HepG2 (cell line): Measurements from ENCODE around the gene ING5. TPM values are rescaled to one million over a fixed set of nuclear protein-coding genes. Genes with fewer than 3 reads are reported as not detected.

Source experiments
- ARHGAP35 ChIP-seq: sonication (generic); formaldehyde crosslinking; IDR thresholded peaks from 2 replicates; pipeline ENCODE4 v1.9.0; 2022; ENCODE audit warnings: mild to moderate bottlenecking, inconsistent platforms, moderate library complexity, missing genetic modification reagents, borderline replicate concordance
- NCOA2 ChIP-seq: sonication (generic); formaldehyde crosslinking; IDR thresholded peaks from 2 replicates; pipeline ENCODE4 v1.8.0; 2022; ENCODE audit warnings: inconsistent platforms
- RAD51 ChIP-seq: fragments of 450-650 bp; IDR thresholded peaks from 2 replicates; pipeline ENCODE4 v1.6.1; 2016; ENCODE audit warnings: borderline replicate concordance
- RNF2 ChIP-seq: fragments of 450-650 bp; conservative IDR thresholded peaks from 2 replicates; pipeline ENCODE4 v1.6.1; 2016; ENCODE audit warnings: low read depth
- SKI ChIP-seq: fragments of 450-650 bp; IDR thresholded peaks from one replicate; pipeline ENCODE4 v1.6.1; 2018; ENCODE audit warnings: mild to moderate bottlenecking; ENCODE audit not compliant: partially characterized antibody
- SP2 ChIP-seq: sonication (generic); formaldehyde crosslinking; IDR thresholded peaks from 2 replicates; pipeline ENCODE4 v1.5.1; 2020; ENCODE audit warnings: mild to moderate bottlenecking, missing genetic modification reagents
- YY1 ChIP-seq: IDR thresholded peaks from 2 replicates; pipeline ENCODE4 v1.6.1; 2011; ENCODE audit warnings: low read length, low read depth, moderate library complexity, mild to moderate bottlenecking; ENCODE audit not compliant: insufficient read depth, insufficient replicate concordance
- ZBTB42 ChIP-seq: sonication (generic); formaldehyde crosslinking; IDR thresholded peaks from 2 replicates; pipeline ENCODE4 v1.5.0; 2020; ENCODE audit warnings: mild to moderate bottlenecking, missing genetic modification reagents
- ZNF556 ChIP-seq: sonication (generic); formaldehyde crosslinking; IDR thresholded peaks from 2 replicates; pipeline ENCODE4 v1.4.0; 2020; ENCODE audit warnings: mild to moderate bottlenecking, missing genetic modification reagents, borderline replicate concordance
- ZNF691 ChIP-seq: sonication (generic); formaldehyde crosslinking; IDR thresholded peaks from 2 replicates; pipeline ENCODE4 v1.4.0; 2020; ENCODE audit warnings: missing genetic modification reagents, low read depth, mild to moderate bottlenecking, borderline replicate concordance
- ZNF770 ChIP-seq: sonication (generic); formaldehyde crosslinking; IDR thresholded peaks from 2 replicates; pipeline ENCODE4 v1.5.0; 2020; ENCODE audit warnings: mild to moderate bottlenecking, missing genetic modification reagents
- polyA plus RNA-seq, 8 experiments: library from polyadenylated mRNA; depleted of rRNA in 3 of 8; stranded (reverse) in 7 of 8; unstranded in 1 of 8; fragments of >200 nt; fragmentation: Illumina TruSeq in 4 of 8; extraction: Trizol in 4 of 8; gene quantifications; 2 replicates each; pipeline versions ENCODE4 v1.2.1 to v1.2.3, GENCODE V29; 2011 to 2016; ENCODE audit warnings: low read depth in 4 of 8, missing spikeins in 1 of 8, mixed read lengths in 1 of 8; ENCODE audit not compliant: insufficient read depth in 1 of 8
- total RNA-seq, 5 experiments: library from RNA; depleted of rRNA; stranded (reverse); fragments of >200 nt; fragmentation: Illumina TruSeq; extraction: Trizol; gene quantifications; 2 replicates each; pipeline ENCODE4 v1.2.3, GENCODE V29; 2016; ENCODE audit warnings: low read depth in 1 of 5
- TF ChIP-seq, protein P1 (sequence below): sonication (generic); formaldehyde crosslinking; IDR thresholded peaks from 2 replicates; pipeline ENCODE4 v1.4.0; 2020; ENCODE audit warnings: missing genetic modification reagents
- TF ChIP-seq, protein P2 (sequence below): conservative IDR thresholded peaks from 2 replicates; pipeline ENCODE4 v1.6.1; 2018; ENCODE audit warnings: missing genetic modification reagents
- TF ChIP-seq, protein P3 (sequence below): sonication (generic); formaldehyde crosslinking; IDR thresholded peaks from 2 replicates; pipeline ENCODE4 v1.4.0; 2020; ENCODE audit warnings: mild to moderate bottlenecking, missing genetic modification reagents

Gene ING5
- total and polyA plus RNA-seq, 2 of the 13 experiments (the other 11 are each of a cell fraction or from before 2014, with no cell fraction given): 61.9 to 71.9 TPM

- TF ChIP-seq RAD51: peak; percentile 82; the same call in 1 of the 2 replicates
- peak; percentile 19 for TF ChIP-seq SKI
- TF ChIP-seq, protein P1, sequence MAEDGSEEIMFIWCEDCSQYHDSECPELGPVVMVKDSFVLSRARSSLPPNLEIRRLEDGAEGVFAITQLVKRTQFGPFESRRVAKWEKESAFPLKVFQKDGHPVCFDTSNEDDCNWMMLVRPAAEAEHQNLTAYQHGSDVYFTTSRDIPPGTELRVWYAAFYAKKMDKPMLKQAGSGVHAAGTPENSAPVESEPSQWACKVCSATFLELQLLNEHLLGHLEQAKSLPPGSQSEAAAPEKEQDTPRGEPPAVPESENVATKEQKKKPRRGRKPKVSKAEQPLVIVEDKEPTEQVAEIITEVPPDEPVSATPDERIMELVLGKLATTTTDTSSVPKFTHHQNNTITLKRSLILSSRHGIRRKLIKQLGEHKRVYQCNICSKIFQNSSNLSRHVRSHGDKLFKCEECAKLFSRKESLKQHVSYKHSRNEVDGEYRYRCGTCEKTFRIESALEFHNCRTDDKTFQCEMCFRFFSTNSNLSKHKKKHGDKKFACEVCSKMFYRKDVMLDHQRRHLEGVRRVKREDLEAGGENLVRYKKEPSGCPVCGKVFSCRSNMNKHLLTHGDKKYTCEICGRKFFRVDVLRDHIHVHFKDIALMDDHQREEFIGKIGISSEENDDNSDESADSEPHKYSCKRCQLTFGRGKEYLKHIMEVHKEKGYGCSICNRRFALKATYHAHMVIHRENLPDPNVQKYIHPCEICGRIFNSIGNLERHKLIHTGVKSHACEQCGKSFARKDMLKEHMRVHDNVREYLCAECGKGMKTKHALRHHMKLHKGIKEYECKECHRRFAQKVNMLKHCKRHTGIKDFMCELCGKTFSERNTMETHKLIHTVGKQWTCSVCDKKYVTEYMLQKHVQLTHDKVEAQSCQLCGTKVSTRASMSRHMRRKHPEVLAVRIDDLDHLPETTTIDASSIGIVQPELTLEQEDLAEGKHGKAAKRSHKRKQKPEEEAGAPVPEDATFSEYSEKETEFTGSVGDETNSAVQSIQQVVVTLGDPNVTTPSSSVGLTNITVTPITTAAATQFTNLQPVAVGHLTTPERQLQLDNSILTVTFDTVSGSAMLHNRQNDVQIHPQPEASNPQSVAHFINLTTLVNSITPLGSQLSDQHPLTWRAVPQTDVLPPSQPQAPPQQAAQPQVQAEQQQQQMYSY (CRISPR knock-in tag): no peak
- TF ChIP-seq YY1: peak; percentile 45
- TF ChIP-seq ARHGAP35: no peak; the same call in none of the 2 replicates
- TF ChIP-seq ZBTB42 (CRISPR knock-in tag): 0 out of 2 replicates have a peak, but pooled peaks have one; percentile 25
- no peak for TF ChIP-seq NCOA2 (CRISPR knock-in tag)
- TF ChIP-seq, protein P2, sequence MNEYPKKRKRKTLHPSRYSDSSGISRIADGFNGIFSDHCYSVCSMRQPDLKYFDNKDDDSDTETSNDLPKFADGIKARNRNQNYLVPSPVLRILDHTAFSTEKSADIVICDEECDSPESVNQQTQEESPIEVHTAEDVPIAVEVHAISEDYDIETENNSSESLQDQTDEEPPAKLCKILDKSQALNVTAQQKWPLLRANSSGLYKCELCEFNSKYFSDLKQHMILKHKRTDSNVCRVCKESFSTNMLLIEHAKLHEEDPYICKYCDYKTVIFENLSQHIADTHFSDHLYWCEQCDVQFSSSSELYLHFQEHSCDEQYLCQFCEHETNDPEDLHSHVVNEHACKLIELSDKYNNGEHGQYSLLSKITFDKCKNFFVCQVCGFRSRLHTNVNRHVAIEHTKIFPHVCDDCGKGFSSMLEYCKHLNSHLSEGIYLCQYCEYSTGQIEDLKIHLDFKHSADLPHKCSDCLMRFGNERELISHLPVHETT (CRISPR knock-in tag): no peak
- TF ChIP-seq SP2 (CRISPR knock-in tag): peak; percentile 37; the same call in 1 of the 2 replicates
- no peak for TF ChIP-seq ZNF556 (CRISPR knock-in tag)
- peak; percentile 72; the same call in 1 of the 2 replicates for TF ChIP-seq RNF2
- TF ChIP-seq ZNF770 (CRISPR knock-in tag): 0 out of 2 replicates have a peak, but pooled peaks have one; percentile 60
- TF ChIP-seq, protein P3, sequence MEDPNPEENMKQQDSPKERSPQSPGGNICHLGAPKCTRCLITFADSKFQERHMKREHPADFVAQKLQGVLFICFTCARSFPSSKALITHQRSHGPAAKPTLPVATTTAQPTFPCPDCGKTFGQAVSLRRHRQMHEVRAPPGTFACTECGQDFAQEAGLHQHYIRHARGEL (CRISPR knock-in tag): no peak
- TF ChIP-seq ZNF691 (CRISPR knock-in tag): peak; percentile 70; the same call in 1 of the 2 replicates
Measured at GRCh38 chr2:241734467-241735208, 32.8 kb downstream of the ING5 start, which contains the start of gene D2HGDH (continued).
